Measurements from ENCODE around the gene IMMP2L. TPM values are rescaled to one million over a fixed set of nuclear protein-coding genes. Genes with fewer than 3 reads are reported as not detected.
A peak's percentile ranks its signal among the peaks of the same experiment; 100 is the strongest.

IMMP2L gene
- polyA plus RNA-seq, 1 of the 3 experiments (the other 2 are of a cell fraction), result 10.7 TPM

- Histone ChIP-seq H3K4me2 (no peak overlapping the region), H3K9me2 (no peaks in the 10 kb centered on the region), H3F3A (replicated peaks; ENCODE audit: insufficient read depth) (no peaks in the 10 kb centered on the region), H4K20me1 (ENCODE audit: insufficient read depth) (no peaks in the 10 kb centered on the region), H2AFZ (ENCODE audit: low read depth) (no peak overlapping the region), H3K27me3 (ENCODE audit: insufficient read depth) (no peaks in the 10 kb centered on the region), H3K4me1 (ENCODE audit: control insufficient read depth in 1 of 2, insufficient read depth in 2 of 2, low read depth in 1 of 2, low read length in 1 of 2) (peaks cover 10 to 44% of the 10 kb centered on the region in 2 experiments; a peak in 3 of 4 replicates), H3K4me3 (ENCODE audit: low read depth in 2 of 2, low read length in 1 of 2) (no peak overlapping the region), H3K79me2 (ENCODE audit: insufficient read depth) (no peaks in the 10 kb centered on the region), H3K27ac (ENCODE audit: low read depth in 2 of 2, low read length in 1 of 2) (peak overlapping the region in 1 of 2 experiments; percentile 98; a peak in 2 of 4 replicates), H3K9ac (no peak overlapping the region), H3K36me3 (replicated peaks in 1 of 2; ENCODE audit: control insufficient read depth in 1 of 2, insufficient read depth in 2 of 2, low read length in 1 of 2) (peaks cover 0 to 33% of the 10 kb centered on the region in 2 experiments), H3K9me3 (no peaks in the 10 kb centered on the region)
- CTCF ChIA-PET, result interaction anchor here (1.3 to 1.4 kb wide), 2 partner anchors 12 to 35 kb away, joined by 3 to 5 read pairs; partner anchors contain the start of gene LRRN3
- no peak for DNase-seq
- WGBS (ENCODE audit: low lambda C conversion rate), result 94% methylated on average over 4 of the region's 4 CpGs
- POLR2A ChIA-PET, result interaction anchor here (1.4 kb wide), 1 partner anchor 12 kb away, joined by 6 read pairs; the partner anchor contains the start of gene LRRN3
- no peak for TF ChIP-seq CTCF (IDR thresholded peaks at IDR 0.05)
- TF ChIP-seq USF2 (IDR thresholded peaks at IDR 0.05; ENCODE audit: borderline replicate concordance, low read depth, low read length), result no peak
- no peak for TF ChIP-seq RAD21 (IDR thresholded peaks at IDR 0.05; ENCODE audit: low read length)
Observed at GRCh38 chr7:111103136-111103535, 459.2 kb downstream of the IMMP2L start.

GRCh38 chr7:111101856-111102646, 460.2 kb downstream of the IMMP2L start:
- no peaks in the 10 kb centered on the region for H3K79me2 ChIP-seq (ENCODE audit: insufficient read depth)
- H3F3A ChIP-seq (replicated peaks; ENCODE audit: insufficient read depth), result no peaks in the 10 kb centered on the region
- no peak overlapping the region for H3K4me3 ChIP-seq (ENCODE audit: low read depth in 2 of 2, low read length in 1 of 2)
- no peaks in the 10 kb centered on the region for H3K27me3 ChIP-seq (ENCODE audit: insufficient read depth)
- no peak overlapping the region for H3K9ac ChIP-seq
- H3K4me1 ChIP-seq (ENCODE audit: control insufficient read depth in 1 of 2, insufficient read depth in 2 of 2, low read depth in 1 of 2, low read length in 1 of 2), result peaks cover 0 to 33% of the 10 kb centered on the region in 2 experiments; a peak in 3 of 4 replicates
- peak; percentile 32 for DNase-seq
- H3K9me2 ChIP-seq, result no peaks in the 10 kb centered on the region
- 95% methylated on average over 1 of the region's 1 CpG for WGBS (ENCODE audit: low lambda C conversion rate)
- ChIA-PET POLR2A (interaction anchor here (1.4 kb wide), 1 partner anchor 11 kb away, joined by 6 read pairs; the partner anchor contains the start of gene LRRN3), CTCF (interaction anchor here (1.0 to 1.4 kb wide), 4 partner anchors 10 to 634 kb away, joined by 3 to 5 read pairs (median 4); partner anchors contain the start of gene LRRN3)
- no peak overlapping the region for H3K4me2 ChIP-seq
- H2AFZ ChIP-seq (ENCODE audit: low read depth), result no peak overlapping the region
- peaks cover 0 to 40% of the 10 kb centered on the region in 2 experiments for H3K36me3 ChIP-seq (replicated peaks in 1 of 2; ENCODE audit: control insufficient read depth in 1 of 2, insufficient read depth in 2 of 2, low read length in 1 of 2)
- no peaks in the 10 kb centered on the region for H3K9me3 ChIP-seq
- no peaks in the 10 kb centered on the region for H4K20me1 ChIP-seq (ENCODE audit: insufficient read depth)
- peak overlapping the region in 1 of 2 experiments; percentile 98; a peak in 2 of 4 replicates for H3K27ac ChIP-seq (ENCODE audit: low read depth in 2 of 2, low read length in 1 of 2)
- TF ChIP-seq ELF1 (IDR thresholded peaks at IDR 0.05) (no peak), CHD2 (IDR thresholded peaks at IDR 0.05; ENCODE audit: low read length, partially characterized antibody) (peak; percentile 94), POLR2AphosphoS5 (IDR thresholded peaks at IDR 0.05; ENCODE audit: low read depth, low read length) (peak; percentile 75; the same call in 1 of the 2 replicates), YY1 (IDR thresholded peaks at IDR 0.05; ENCODE audit: low read depth) (no peak), TAF1 (IDR thresholded peaks at IDR 0.05; ENCODE audit: borderline replicate concordance, low read depth, low read length) (no peak), RFX5 (IDR thresholded peaks at IDR 0.05; ENCODE audit: low read length) (0 out of 2 replicates have a peak, but pooled peaks have one; percentile 30), NFIC (IDR thresholded peaks at IDR 0.05; ENCODE audit: borderline replicate concordance) (peak; percentile 34; the same call in 1 of the 2 replicates), GABPA (IDR thresholded peaks at IDR 0.05; ENCODE audit: low read depth) (no peak), USF2 (IDR thresholded peaks at IDR 0.05; ENCODE audit: borderline replicate concordance, low read depth, low read length) (no peak), MAX (IDR thresholded peaks at IDR 0.05; ENCODE audit: low read depth) (no peak), ZBTB33 (IDR thresholded peaks at IDR 0.05; ENCODE audit: borderline replicate concordance, low read depth) (no peak), MEF2A (IDR thresholded peaks at IDR 0.05; ENCODE audit: borderline replicate concordance, low read depth) (no peak), REST (IDR thresholded peaks at IDR 0.05; ENCODE audit: low read depth, low read length) (no peak)

Data from SK-N-SH (cell line).